Tibial nerve (tissue), 4 donors: ENCODE measurements around the gene INKA2. TPM values are rescaled to one million over a fixed set of nuclear protein-coding genes. Genes with fewer than 3 reads are reported as not detected.
"Not testable (repeated sequence)": the region's sequence is repeated elsewhere in the genome, so short reads cannot be mapped to it uniquely, and the experiment has no call there.

Experiments
- DNase-seq, 2 donors: peaks; one replicate each; pipeline ENCODE4 v3.0.0-alpha.2; 2019; ENCODE audit warnings: low spot score in 2 of 2
- H3K27ac ChIP-seq, 4 donors: fragments of 200-600 bp; sonication (generic) in 3 of 4; one replicate each; pipeline ENCODE4 v1.5.1; 2017 to 2019; ENCODE audit warnings: mild to moderate bottlenecking in 1 of 4
- H3K27me3 ChIP-seq, 2 donors: fragments of 200-600 bp; sonication (generic) in 1 of 2; one replicate each; pipeline versions ENCODE4 v1.5.1 to v1.6.0; 2017 to 2019
- H3K36me3 ChIP-seq, 3 donors: fragments of 200-600 bp; sonication (generic); one replicate each; pipeline ENCODE4 v1.5.1; 2018 to 2019
- H3K4me1 ChIP-seq, 4 donors: fragments of 200-600 bp; sonication (generic) in 3 of 4; one replicate each; pipeline ENCODE4 v1.5.1; 2017 to 2019
- H3K4me3 ChIP-seq, 4 donors: fragments of 200-600 bp; sonication (generic) in 3 of 4; one replicate each; pipeline ENCODE4 v1.5.1; 2017 to 2019; ENCODE audit warnings: mild to moderate bottlenecking in 1 of 4, moderate library complexity in 1 of 4
- H3K9me3 ChIP-seq, 4 donors: fragments of 200-600 bp; sonication (generic) in 3 of 4; one replicate each; pipeline ENCODE4 v1.5.1; 2017 to 2019
- CTCF ChIP-seq, 5 experiments: fragments of 200-600 bp in 3 of 5; fragments of 450-650 bp in 2 of 5; sonication (generic) in 3 of 5; IDR thresholded peaks; one replicate each; pipeline ENCODE4 v1.5.1; 2016 to 2019; ENCODE audit warnings: antibody characterized with exemption in 5 of 5, mild to moderate bottlenecking in 3 of 5, moderate library complexity in 2 of 5
- EP300 ChIP-seq, 2 donors: sonication (generic); formaldehyde crosslinking; IDR thresholded peaks; one replicate each; pipeline ENCODE4 v1.6.1; 2017; ENCODE audit warnings: antibody characterized with exemption in 2 of 2, mild to moderate bottlenecking in 1 of 2
- POLR2A ChIP-seq, 2 donors: fragments of 450-650 bp; IDR thresholded peaks; one replicate each; pipeline ENCODE4 v1.6.1; 2017; ENCODE audit warnings: antibody characterized with exemption in 2 of 2, mild to moderate bottlenecking in 2 of 2, moderate library complexity in 2 of 2
- WGBS, 2 donors: methylation state at CpG; one replicate each; pipeline ENCODE4 v1.1.5; 2018; 5-methylcytosine and 5-hydroxymethylcytosine counted together
- total RNA-seq, 4 donors: library from RNA; depleted of rRNA; stranded (reverse); fragments of >200 nt; gene quantifications; one replicate each; pipeline ENCODE4 v1.1.0, GENCODE V29; 2016

Gene INKA2
- total RNA-seq, 4 donors from 2014 or later: 6.3 to 11.8 (median 7.9) TPM

GRCh38 chr1:111746614-111746999 is 7.4 kb upstream of the INKA2 start:
- WGBS, 2 donors: 47 to 57% methylated on average over 2 of the region's 2 CpGs
- Histone ChIP-seq H3K4me3 (no peak overlapping the region), H3K9me3 (no peaks in the 10 kb centered on the region), H3K27me3 (no peaks in the 10 kb centered on the region), H3K27ac (peak overlapping the region in 2 of 4 donors; percentile 22 to 44), H3K36me3 (no peaks in the 10 kb centered on the region), H3K4me1 (peaks cover 0 to 5% (median 0%) of the 10 kb centered on the region in 4 donors)
- no peak for DNase-seq
- TF ChIP-seq CTCF (IDR thresholded peaks at IDR 0.05) (no peak), EP300 (IDR thresholded peaks at IDR 0.05) (no peak), POLR2A (IDR thresholded peaks at IDR 0.05) (no peak)

GRCh38 chr1:111745675-111746613 is 6.7 kb upstream of the INKA2 start:
- H3K27ac ChIP-seq: peak overlapping the region in 2 of 4 donors; percentile 22 to 58
- WGBS, 2 donors: 60 to 75% methylated on average over 9 of the region's 9 CpGs
- H3K27me3 ChIP-seq: no peaks in the 10 kb centered on the region
- DNase-seq: no peak
- no peak for TF ChIP-seq CTCF (IDR thresholded peaks at IDR 0.05)
- TF ChIP-seq EP300 (IDR thresholded peaks at IDR 0.05): no peak
- TF ChIP-seq POLR2A (IDR thresholded peaks at IDR 0.05): no peak
- H3K36me3 ChIP-seq: no peaks in the 10 kb centered on the region
- peaks cover 0 to 5% (median 0%) of the 10 kb centered on the region in 4 donors for H3K4me1 ChIP-seq
- no peaks in the 10 kb centered on the region for H3K9me3 ChIP-seq
- no peak overlapping the region for H3K4me3 ChIP-seq

GRCh38 chr1:111743679-111744101 is 4.5 kb upstream of the INKA2 start:
- Histone ChIP-seq H3K36me3 (no peaks in the 10 kb centered on the region), H3K4me3 (no peak overlapping the region), H3K27ac (no peak overlapping the region), H3K9me3 (no peaks in the 10 kb centered on the region), H3K27me3 (no peaks in the 10 kb centered on the region), H3K4me1 (peaks cover 0 to 20% (median 7%) of the 10 kb centered on the region in 4 donors)
- DNase-seq: no peak
- WGBS, 2 donors: 52 to 61% methylated on average over 3 of the region's 3 CpGs
- TF ChIP-seq CTCF (IDR thresholded peaks at IDR 0.05) (no peak), POLR2A (IDR thresholded peaks at IDR 0.05) (no peak), EP300 (IDR thresholded peaks at IDR 0.05) (no peak)

DNA sequence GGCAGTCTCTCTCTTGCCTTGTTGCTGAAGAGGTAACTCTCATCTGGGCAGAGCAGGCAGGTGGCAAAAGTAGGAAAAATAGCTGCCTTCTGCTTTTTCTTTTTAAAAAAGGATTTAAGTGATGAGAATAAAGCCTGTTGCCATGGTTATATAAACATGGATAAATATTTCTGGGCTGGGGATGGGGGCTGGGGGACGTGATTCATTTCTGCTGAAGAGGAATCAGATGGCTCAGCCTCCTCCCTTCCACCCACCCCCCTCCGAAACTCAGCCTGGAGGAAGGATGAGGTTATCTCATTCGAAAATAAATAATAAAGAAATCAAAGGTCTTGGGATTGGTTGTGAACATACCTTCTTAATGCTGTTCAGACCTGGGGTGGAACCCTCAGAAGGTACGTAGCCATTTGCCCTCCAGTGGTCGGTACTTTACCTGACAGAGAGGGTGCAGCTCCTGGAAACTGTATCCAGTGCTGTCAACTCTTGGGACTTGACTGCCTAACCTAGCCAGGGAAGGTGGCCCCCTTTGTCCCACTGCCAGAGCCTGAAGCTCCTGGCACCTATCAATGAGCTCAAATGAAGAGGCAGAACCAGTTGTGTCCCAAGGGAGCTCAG is 3.8 kb upstream of the INKA2 start:
- Histone ChIP-seq H3K36me3 (no peaks in the 10 kb centered on the region), H3K27me3 (no peaks in the 10 kb centered on the region), H3K27ac (no peak overlapping the region), H3K4me3 (no peak overlapping the region), H3K9me3 (no peaks in the 10 kb centered on the region), H3K4me1 (peaks cover 0 to 26% (median 12%) of the 10 kb centered on the region in 4 donors)
- TF ChIP-seq CTCF (IDR thresholded peaks at IDR 0.05): no peak
- 78 to 80% methylated on average over 5 of the region's 5 CpGs for WGBS, 2 donors
- no peak for DNase-seq

GRCh38 chr1:111742292-111742691 is 3.1 kb upstream of the INKA2 start:
- not testable (repeated sequence) for H3K36me3 ChIP-seq
- WGBS, 2 donors: 95 to 96% methylated on average over 14 of the region's 14 CpGs

More at GRCh38 chr1:111742292-111742691, 3.1 kb upstream of the INKA2 start:
- peaks cover 0 to 34% (median 19%) of the 10 kb centered on the region in 4 donors for H3K4me1 ChIP-seq
- not testable (repeated sequence) for H3K4me3 ChIP-seq, H3K27ac ChIP-seq, H3K9me3 ChIP-seq, DNase-seq, H3K27me3 ChIP-seq
